HepG2 (cell line): ENCODE data around the gene RFX7. TPM values are rescaled to one million over a fixed set of nuclear protein-coding genes. Genes with fewer than 3 reads are reported as not detected.

ENCODE experiments used
- ATAC-seq: fragments of 200-7000 bp; cut with Tn5 transposase; 3 replicates; pipeline ENCODE4 v1.9.1; 2020; ENCODE audit warnings: mild to moderate bottlenecking, moderate library complexity
- BruUV-seq: library from RNA; stranded (reverse); fragments of 400-500 nt; replicated peaks from 2 replicates; lab custom pipeline; 2021; lab: Mats Ljungman, UMichigan
- CTCF ChIA-PET: fragments of 300-600 bp; formaldehyde crosslinking; extraction: SDS; loops from one replicate; lab custom pipeline; 2021; ENCODE audit warnings: low total read pairs, inconsistent platforms, low intra/inter-chr PET ratio; lab: Yijun Ruan, JAX
- POLR2A ChIA-PET: fragments of 350-600 bp; sonication (Branson Sonifier 250); formaldehyde crosslinking; loops from one replicate; lab custom pipeline; 2020; ENCODE audit warnings: antibody characterized with exemption, inconsistent platforms; lab: Yijun Ruan, JAX
- DNase-seq: peaks from one replicate; pipeline ENCODE4 v3.0.0-alpha.2; 2015; ENCODE audit warnings: low spot score
- FAIRE-seq: peaks from 3 replicates; lab custom pipeline; 2011; peaks lifted over from hg19 to GRCh38; lab: Jason Lieb, UNC
- H2AFZ ChIP-seq: one replicate; pipeline ENCODE4 v1.6.1; 2011; ENCODE audit warnings: low read length, inconsistent platforms
- H3K27ac ChIP-seq: fragments of 300-600 bp; 3 replicates; pipeline ENCODE4 v1.8.0; 2011; ENCODE audit warnings: mixed run types, mild to moderate bottlenecking, mixed read lengths, low read length, inconsistent platforms; ENCODE audit not compliant: insufficient read depth; ENCODE audit errors: extremely low read length
- H3K27me3 ChIP-seq, 2 experiments: fragments of 200-600 bp in 1 of 2; 2 replicates in 1 of 2; 3 replicates in 1 of 2; pipeline versions ENCODE4 v1.6.0 to v1.8.0; 2011; ENCODE audit warnings: low read length in 2 of 2, mild to moderate bottlenecking in 2 of 2, moderate library complexity in 2 of 2, inconsistent platforms in 1 of 2; ENCODE audit not compliant: insufficient read depth in 2 of 2, control insufficient read depth in 1 of 2
- H3K36me3 ChIP-seq, 2 experiments: fragments of 200-600 bp in 1 of 2; replicated peaks in 1 of 2; 2 replicates in 1 of 2; 3 replicates in 1 of 2; pipeline versions ENCODE4 v1.5.1 to v1.8.0; 2011; ENCODE audit warnings: low read length in 2 of 2, inconsistent platforms in 1 of 2; ENCODE audit not compliant: insufficient read depth in 2 of 2, control insufficient read depth in 1 of 2
- H3K4me1 ChIP-seq: 2 replicates; pipeline ENCODE4 v1.5.1; 2012; ENCODE audit warnings: low read length, inconsistent platforms; ENCODE audit not compliant: insufficient read depth
- H3K4me2 ChIP-seq: 2 replicates; pipeline ENCODE4 v1.6.0; 2011; ENCODE audit warnings: low read depth, low read length, inconsistent platforms
- H3K4me3 ChIP-seq, 3 experiments: fragments of 200-600 bp in 1 of 3; sonication (generic), shearing (Covaris generic) in 1 of 3; replicated peaks in 1 of 3; 2 replicates each; pipeline ENCODE4 v1.5.1; 2011 to 2016; ENCODE audit warnings: low read length in 3 of 3, inconsistent platforms in 2 of 3, low read depth in 2 of 3, mild to moderate bottlenecking in 2 of 3, control low read depth in 1 of 3, mixed read lengths in 1 of 3; ENCODE audit not compliant: insufficient read depth in 1 of 3
- H3K79me2 ChIP-seq: one replicate; pipeline ENCODE4 v1.6.1; 2011; ENCODE audit warnings: low read length, inconsistent platforms; ENCODE audit not compliant: insufficient read depth
- H3K9ac ChIP-seq: 2 replicates; pipeline ENCODE4 v1.6.0; 2011; ENCODE audit warnings: mild to moderate bottlenecking, low read depth, low read length, inconsistent platforms; ENCODE audit not compliant: insufficient read depth
- H3K9me3 ChIP-seq: 2 replicates; pipeline ENCODE4 v1.5.1; 2012; ENCODE audit warnings: mild to moderate bottlenecking, low read length
- H4K20me1 ChIP-seq: 2 replicates; pipeline ENCODE4 v1.6.0; 2011; ENCODE audit warnings: inconsistent platforms, mild to moderate bottlenecking, low read length, moderate library complexity; ENCODE audit not compliant: insufficient read depth
- KIAA2018 ChIP-seq: sonication (generic); formaldehyde crosslinking; IDR thresholded peaks from 2 replicates; pipeline ENCODE4 v1.5.0; 2020; ENCODE audit warnings: mild to moderate bottlenecking, missing genetic modification reagents, borderline replicate concordance
- NFYB ChIP-seq: sonication (generic); formaldehyde crosslinking; IDR thresholded peaks from 2 replicates; pipeline ENCODE4 v1.4.0; 2020; ENCODE audit warnings: missing genetic modification reagents
- SOX6 ChIP-seq, 2 experiments: fragments of 450-650 bp in 1 of 2; sonication (generic) in 1 of 2; formaldehyde crosslinking in 1 of 2; IDR thresholded peaks; 2 replicates each; pipeline versions ENCODE4 v1.4.0 to v1.6.1; 2017 to 2020; ENCODE audit warnings: antibody characterized with exemption in 1 of 2, mild to moderate bottlenecking in 1 of 2, missing genetic modification reagents in 1 of 2
- SP140L ChIP-seq: sonication (generic); formaldehyde crosslinking; IDR thresholded peaks from 2 replicates; pipeline ENCODE4 v1.4.0; 2020; ENCODE audit warnings: missing genetic modification reagents, borderline replicate concordance
- ZBTB4 ChIP-seq: sonication (generic); formaldehyde crosslinking; IDR thresholded peaks from 2 replicates; pipeline ENCODE4 v1.4.0; 2020; ENCODE audit warnings: missing genetic modification reagents, mild to moderate bottlenecking, borderline replicate concordance
- ZFX ChIP-seq: sonication (generic); formaldehyde crosslinking; IDR thresholded peaks from 2 replicates; pipeline ENCODE4 v1.4.0; 2020; ENCODE audit warnings: mild to moderate bottlenecking, low read depth, missing genetic modification reagents, moderate library complexity
- ZNF101 ChIP-seq: sonication (generic); formaldehyde crosslinking; IDR thresholded peaks from 2 replicates; pipeline ENCODE4 v1.4.0; 2020; ENCODE audit warnings: mild to moderate bottlenecking, low read depth, missing genetic modification reagents, borderline replicate concordance
- ZNF614 ChIP-seq: IDR thresholded peaks from 2 replicates; pipeline ENCODE4 v1.6.1; 2018; ENCODE audit warnings: missing biosample characterization, missing genetic modification reagents, inconsistent platforms, borderline replicate concordance
- ZNF713 ChIP-seq: sonication (generic); formaldehyde crosslinking; IDR thresholded peaks from 2 replicates; pipeline ENCODE4 v1.4.0; 2020; ENCODE audit warnings: mild to moderate bottlenecking, missing genetic modification reagents
- WGBS: methylation state at CpG from one replicate; pipeline ENCODE4 v1.1.6; 2017; ENCODE audit warnings: low lambda C conversion rate; 5-methylcytosine and 5-hydroxymethylcytosine counted together
- in situ Hi-C: cut with HindIII; loops from 2 replicates; pipeline ENCODE4 v1.10.0; 2017; ENCODE audit warnings: low pct_unique_long_range_greater_than_20kb; ENCODE audit not compliant: extremely low pct_ligation_motif_present
- intact Hi-C: fragments of 100-400 bp; cut with micrococcal nuclease; formaldehyde crosslinking; loops from one replicate; pipeline ENCODE4 v1.10.0; 2022; ENCODE audit not compliant: unreplicated experiment
- polyA plus RNA-seq, 8 experiments: library from polyadenylated mRNA; depleted of rRNA in 3 of 8; stranded (reverse) in 7 of 8; unstranded in 1 of 8; fragments of >200 nt; fragmentation: Illumina TruSeq in 4 of 8; extraction: Trizol in 4 of 8; gene quantifications; 2 replicates each; pipeline versions ENCODE4 v1.2.1 to v1.2.3, GENCODE V29; 2011 to 2016; ENCODE audit warnings: low read depth in 4 of 8, missing spikeins in 1 of 8, mixed read lengths in 1 of 8; ENCODE audit not compliant: insufficient read depth in 1 of 8
- total RNA-seq, 5 experiments: library from RNA; depleted of rRNA; stranded (reverse); fragments of >200 nt; fragmentation: Illumina TruSeq; extraction: Trizol; gene quantifications; 2 replicates each; pipeline ENCODE4 v1.2.3, GENCODE V29; 2016; ENCODE audit warnings: low read depth in 1 of 5

RFX7 gene
- total and polyA plus RNA-seq, 2 of the 13 experiments (the other 11 are each of a cell fraction or from before 2014, with no cell fraction given), result 8.5 to 10.4 TPM

DNA sequence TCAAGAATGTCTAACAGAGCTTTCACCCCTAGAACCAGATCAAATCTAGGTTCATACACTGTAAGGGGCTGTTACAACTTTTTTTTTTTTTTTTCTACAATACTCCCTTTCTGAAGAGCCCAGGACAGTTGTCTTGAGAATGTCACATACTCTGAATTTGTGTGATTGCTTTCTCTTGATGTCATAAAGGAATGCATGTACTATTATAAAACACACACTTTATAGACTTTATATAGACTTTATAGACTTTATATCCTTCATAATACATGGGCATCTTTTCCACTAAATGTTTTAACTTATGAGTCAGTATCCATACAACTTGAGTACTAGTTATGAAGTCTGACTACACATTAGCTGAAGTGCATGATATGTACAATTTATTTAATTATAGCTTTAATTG, 26.3 kb downstream of the RFX7 start (continued):
- TF ChIP-seq KIAA2018 (CRISPR knock-in tag), result no peak
- no peak for TF ChIP-seq ZFX

DNA sequence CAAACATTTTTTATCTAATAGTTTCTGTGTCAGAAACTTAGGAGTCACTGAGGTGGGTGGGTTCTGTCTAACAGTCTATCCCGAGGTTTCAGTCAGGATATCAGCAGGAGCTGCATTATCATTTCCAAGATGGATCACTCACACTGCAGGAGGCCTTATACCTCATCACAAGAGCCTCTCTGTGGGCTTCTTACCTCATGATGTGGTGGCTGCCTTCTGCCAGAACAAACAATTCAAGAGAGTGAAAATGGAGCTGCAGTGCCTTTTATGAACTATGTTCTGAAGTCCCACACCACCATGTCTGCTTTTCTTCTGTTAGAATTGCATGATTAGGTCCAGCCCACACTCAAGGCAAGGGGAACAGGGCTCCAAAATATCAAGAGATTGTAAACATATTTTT, 27.9 kb downstream of the RFX7 start:
- Histone ChIP-seq H3K9ac (no peak overlapping the region), H3K27ac (no peak overlapping the region), H3K36me3 (peaks cover 0 to 4% of the 10 kb centered on the region in 2 experiments; a peak in 1 of 5 replicates), H2AFZ (no peak overlapping the region), H3K4me1 (peaks cover 22% of the 10 kb centered on the region), H3K79me2 (peaks cover 39% of the 10 kb centered on the region), H3K9me3 (no peaks in the 10 kb centered on the region), H3K27me3 (no peaks in the 10 kb centered on the region), H3K4me3 (no peak overlapping the region), H4K20me1 (no peaks in the 10 kb centered on the region), H3K4me2 (no peak overlapping the region)
- intact Hi-C loops (no loop called here), in situ Hi-C loops (no loop called here)
- FAIRE-seq (no peak), DNase-seq (no peak), ATAC-seq (no peak)
- ChIA-PET POLR2A (interaction anchor here (0.5 kb wide), 1 partner anchor 29 kb away, joined by 8 read pairs; no protein-coding TSS in a partner anchor), CTCF (no interaction called here)
- BruUV-seq, result no TSS peak
- 89% methylated on average over 1 of the region's 1 CpG for WGBS
- TF ChIP-seq ZNF101 (CRISPR knock-in tag) (no peak), ZNF713 (CRISPR knock-in tag) (no peak), NFYB (CRISPR knock-in tag) (no peak), ZBTB4 (CRISPR knock-in tag) (no peak), SP140L (CRISPR knock-in tag) (no peak), ZNF614 (no peak), SOX6 (IDR thresholded peaks at IDR 0.05) (no peak), SOX6 (CRISPR knock-in tag; IDR thresholded peaks at IDR 0.05) (no peak)
